OCI-LY3 (cell line): ENCODE measurements around the gene SLC39A1.
A peak's percentile ranks its signal among the peaks of the same experiment; 100 is the strongest.

Experiments
- H2AFZ ChIP-seq: fragments of 200-600, 300-600 bp; shearing (Covaris generic); 2 replicates; pipeline ENCODE4 v1.6.0; 2014; ENCODE audit warnings: antibody characterized with exemption, low read depth, low read length
- H3K27ac ChIP-seq: fragments of 200-600, 300-600 bp; sonication (generic); 2 replicates; pipeline ENCODE4 v1.5.1; 2014; ENCODE audit warnings: mild to moderate bottlenecking, low read length, moderate library complexity, mixed read lengths
- H3K27me3 ChIP-seq: fragments of 200-600, 300-600 bp; sonication (generic); 2 replicates; pipeline ENCODE4 v1.6.1; 2014; ENCODE audit warnings: low read depth, low read length, mixed read lengths
- H3K36me3 ChIP-seq: fragments of 200-600, 300-600 bp; sonication (generic); replicated peaks from 2 replicates; pipeline ENCODE3; 2014; ENCODE audit warnings: low read depth, low read length, mixed read lengths
- H3K4me1 ChIP-seq: fragments of 300-600, 200-600 bp; sonication (generic); 2 replicates; pipeline ENCODE4 v1.6.1; 2014; ENCODE audit warnings: low read length, mixed read lengths
- H3K4me2 ChIP-seq: fragments of 200-600, 300-600 bp; sonication (generic); 2 replicates; pipeline ENCODE4 v1.6.1; 2014; ENCODE audit warnings: low read length, mixed read lengths
- H3K4me3 ChIP-seq: fragments of 300-600, 200-600 bp; sonication (generic); 2 replicates; pipeline ENCODE4 v1.5.1; 2014; ENCODE audit warnings: antibody characterized with exemption, mild to moderate bottlenecking, low read length, moderate library complexity
- H3K79me2 ChIP-seq: fragments of 300-600, 200-600 bp; shearing (Covaris generic); 2 replicates; pipeline ENCODE4 v1.6.1; 2014; ENCODE audit warnings: mild to moderate bottlenecking, low read length, mixed read lengths
- H3K9ac ChIP-seq: fragments of 300-600, 200-600 bp; shearing (Covaris generic); 2 replicates; pipeline ENCODE4 v1.6.0; 2014; ENCODE audit warnings: mild to moderate bottlenecking, low read length, moderate library complexity
- H3K9me3 ChIP-seq: fragments of 200-600, 300-600 bp; shearing (Covaris generic); 2 replicates; pipeline ENCODE4 v1.6.1; 2014; ENCODE audit warnings: low read length, mixed read lengths; ENCODE audit not compliant: insufficient read depth
- H4K20me1 ChIP-seq: fragments of 200-600, 300-600 bp; sonication (generic); 2 replicates; pipeline ENCODE4 v1.6.1; 2016; ENCODE audit warnings: low read length, mixed read lengths; ENCODE audit not compliant: insufficient read depth
- EZH2phosphoT487 ChIP-seq: fragments of 200-600 bp; shearing (Covaris generic); IDR thresholded peaks from 2 replicates; pipeline ENCODE4 v1.6.1; 2018; ENCODE audit warnings: antibody characterized with exemption, mixed run types, low read depth
- TF ChIP-seq, protein P1 (sequence below): fragments of 200-600, 300-600 bp; sonication (generic); IDR thresholded peaks from 2 replicates; pipeline ENCODE4 v1.5.1; 2014; ENCODE audit warnings: antibody characterized with exemption, low read length, low read depth

The SLC39A1 gene

DNA sequence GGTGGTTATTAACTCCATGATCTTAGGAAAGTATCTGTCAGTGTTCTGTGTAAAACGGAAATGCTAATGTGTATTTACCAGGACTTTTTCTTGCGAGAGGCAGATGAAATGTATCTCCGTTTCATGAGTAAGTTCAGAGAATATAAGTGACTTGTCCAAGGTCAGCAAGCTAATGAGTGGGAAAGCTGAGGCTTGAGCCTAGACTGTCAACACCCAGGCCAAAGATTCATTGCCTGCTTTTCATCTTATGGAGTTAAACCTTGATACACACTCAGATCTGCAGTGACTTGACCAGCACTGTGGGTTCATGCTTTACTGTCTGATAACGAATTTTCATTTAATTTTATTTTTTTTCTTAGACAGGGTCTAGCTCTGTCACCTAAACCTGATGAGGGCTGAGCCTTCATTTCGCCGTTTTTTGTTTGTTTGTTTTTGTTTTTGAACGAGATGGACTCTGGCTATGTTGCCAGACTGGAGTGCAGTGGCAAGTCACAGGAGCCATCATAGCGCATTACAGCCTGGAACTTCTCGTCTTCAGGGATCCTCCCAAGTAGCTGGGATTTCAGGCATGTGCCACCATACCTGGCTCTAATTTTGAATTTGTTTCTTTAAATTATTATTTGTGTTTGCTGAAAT is 15.1 kb upstream of the SLC39A1 start:
- Histone ChIP-seq H3K9me3 (no peaks in the 10 kb centered on the region), H2AFZ (peak overlapping the region; percentile 92), H3K36me3 (peaks cover 27% of the 10 kb centered on the region), H3K4me3 (peak overlapping the region; percentile 85), H3K27me3 (no peaks in the 10 kb centered on the region), H3K27ac (peak overlapping the region; percentile 64), H3K4me2 (peak overlapping the region; percentile 83), H3K79me2 (peaks cover 27% of the 10 kb centered on the region), H3K4me1 (peaks cover 21% of the 10 kb centered on the region), H3K9ac (peak overlapping the region; percentile 93), H4K20me1 (no peaks in the 10 kb centered on the region)
- TF ChIP-seq, protein P1, sequence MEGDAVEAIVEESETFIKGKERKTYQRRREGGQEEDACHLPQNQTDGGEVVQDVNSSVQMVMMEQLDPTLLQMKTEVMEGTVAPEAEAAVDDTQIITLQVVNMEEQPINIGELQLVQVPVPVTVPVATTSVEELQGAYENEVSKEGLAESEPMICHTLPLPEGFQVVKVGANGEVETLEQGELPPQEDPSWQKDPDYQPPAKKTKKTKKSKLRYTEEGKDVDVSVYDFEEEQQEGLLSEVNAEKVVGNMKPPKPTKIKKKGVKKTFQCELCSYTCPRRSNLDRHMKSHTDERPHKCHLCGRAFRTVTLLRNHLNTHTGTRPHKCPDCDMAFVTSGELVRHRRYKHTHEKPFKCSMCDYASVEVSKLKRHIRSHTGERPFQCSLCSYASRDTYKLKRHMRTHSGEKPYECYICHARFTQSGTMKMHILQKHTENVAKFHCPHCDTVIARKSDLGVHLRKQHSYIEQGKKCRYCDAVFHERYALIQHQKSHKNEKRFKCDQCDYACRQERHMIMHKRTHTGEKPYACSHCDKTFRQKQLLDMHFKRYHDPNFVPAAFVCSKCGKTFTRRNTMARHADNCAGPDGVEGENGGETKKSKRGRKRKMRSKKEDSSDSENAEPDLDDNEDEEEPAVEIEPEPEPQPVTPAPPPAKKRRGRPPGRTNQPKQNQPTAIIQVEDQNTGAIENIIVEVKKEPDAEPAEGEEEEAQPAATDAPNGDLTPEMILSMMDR = no peak
- TF ChIP-seq EZH2phosphoT487 = no peak

GRCh38 chr1:153977250-153978240 is 14.2 kb upstream of the SLC39A1 start, which contains the start of gene JTB:
JTB (minus strand) TSS chr1:153977674; CDS start chr1:153977252, 422 bp downstream.
- peak within 1 kb of the TSS; percentile 85 for H3K4me3 ChIP-seq
- no peaks in the 10 kb centered on the region for H3K27me3 ChIP-seq
- TF ChIP-seq, protein P1 = no peak
- TF ChIP-seq EZH2phosphoT487 = no peak
- no peaks in the 10 kb centered on the region for H3K9me3 ChIP-seq
- H4K20me1 ChIP-seq = no peaks in the 10 kb centered on the region
- H2AFZ ChIP-seq = peak within 1 kb of the TSS; percentile 92
- peak within 1 kb of the TSS; percentile 64 for H3K27ac ChIP-seq
- peaks cover 27% of the 10 kb centered on the region for H3K4me1 ChIP-seq
- peak within 1 kb of the TSS; percentile 83 for H3K4me2 ChIP-seq
- H3K79me2 ChIP-seq = peaks cover 27% of the 10 kb centered on the region
- H3K9ac ChIP-seq = peak within 1 kb of the TSS; percentile 93
- peaks cover 36% of the 10 kb centered on the region for H3K36me3 ChIP-seq

DNA sequence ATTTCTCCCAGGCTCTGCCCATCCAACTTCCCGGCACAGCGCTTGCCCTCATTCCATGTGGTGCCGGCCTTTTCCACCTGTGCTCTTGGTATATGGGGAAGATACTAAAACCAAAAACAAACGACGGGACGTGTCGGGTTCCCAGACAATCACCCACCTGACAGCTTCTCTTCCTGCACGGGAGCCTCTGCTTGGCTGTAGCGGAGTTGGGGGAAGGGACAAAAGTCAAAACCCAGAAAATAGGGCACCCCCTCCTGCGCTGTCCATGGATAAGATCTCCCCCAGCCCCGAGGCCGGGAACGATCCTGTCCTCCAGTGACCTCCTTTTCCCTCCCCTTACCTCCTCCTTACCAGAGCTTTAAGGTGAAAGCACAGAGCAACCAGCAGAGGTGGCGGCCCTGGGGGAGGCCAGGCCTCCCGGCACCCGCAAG is 13.5 kb upstream of the SLC39A1 start:
- Histone ChIP-seq H3K4me2 (peak overlapping the region; percentile 83), H3K9me3 (no peaks in the 10 kb centered on the region), H3K4me1 (peaks cover 31% of the 10 kb centered on the region), H3K27ac (peak overlapping the region; percentile 64), H3K9ac (peak overlapping the region; percentile 93), H2AFZ (no peak overlapping the region), H3K27me3 (no peaks in the 10 kb centered on the region), H4K20me1 (no peaks in the 10 kb centered on the region), H3K4me3 (peak overlapping the region; percentile 85), H3K79me2 (peaks cover 27% of the 10 kb centered on the region), H3K36me3 (peaks cover 41% of the 10 kb centered on the region)
- no peak for TF ChIP-seq EZH2phosphoT487
- TF ChIP-seq, protein P1 = no peak

- peaks cover 27% of the 10 kb centered on the region for H3K4me1 ChIP-seq
- no peak overlapping the region for H3K4me3 ChIP-seq
- no peak overlapping the region for H2AFZ ChIP-seq
- no peak overlapping the region for H3K4me2 ChIP-seq
- H3K27me3 ChIP-seq = no peaks in the 10 kb centered on the region
- no peak for TF ChIP-seq EZH2phosphoT487
- TF ChIP-seq, protein P1 = no peak
- H3K79me2 ChIP-seq = peaks cover 27% of the 10 kb centered on the region
- H3K9me3 ChIP-seq = no peaks in the 10 kb centered on the region
- H3K36me3 ChIP-seq = peaks cover 41% of the 10 kb centered on the region
- no peak overlapping the region for H3K27ac ChIP-seq
- no peaks in the 10 kb centered on the region for H4K20me1 ChIP-seq
- H3K9ac ChIP-seq = no peak overlapping the region
Measured at GRCh38 chr1:153973525-153973924, 10.2 kb upstream of the SLC39A1 start.
